OCI-LY1 (cell line): ENCODE results near the gene ASPSCR1.

Experiments
- CTCF ChIP-seq: fragments of 200-600 bp; sonication (generic), shearing (Covaris generic); IDR thresholded peaks from 2 replicates; pipeline ENCODE4 v1.5.1; 2017; ENCODE audit warnings: mild to moderate bottlenecking, antibody characterized with exemption, low read length, moderate library complexity, mixed read lengths
- EZH2 ChIP-seq: fragments of 200-600 bp; sonication (generic), shearing (Covaris generic); IDR thresholded peaks from 2 replicates; pipeline ENCODE4 v1.8.0; 2017; ENCODE audit warnings: borderline replicate concordance, mixed run types, mild to moderate bottlenecking, antibody characterized with exemption, low read length, moderate library complexity, mixed read lengths

DNA sequence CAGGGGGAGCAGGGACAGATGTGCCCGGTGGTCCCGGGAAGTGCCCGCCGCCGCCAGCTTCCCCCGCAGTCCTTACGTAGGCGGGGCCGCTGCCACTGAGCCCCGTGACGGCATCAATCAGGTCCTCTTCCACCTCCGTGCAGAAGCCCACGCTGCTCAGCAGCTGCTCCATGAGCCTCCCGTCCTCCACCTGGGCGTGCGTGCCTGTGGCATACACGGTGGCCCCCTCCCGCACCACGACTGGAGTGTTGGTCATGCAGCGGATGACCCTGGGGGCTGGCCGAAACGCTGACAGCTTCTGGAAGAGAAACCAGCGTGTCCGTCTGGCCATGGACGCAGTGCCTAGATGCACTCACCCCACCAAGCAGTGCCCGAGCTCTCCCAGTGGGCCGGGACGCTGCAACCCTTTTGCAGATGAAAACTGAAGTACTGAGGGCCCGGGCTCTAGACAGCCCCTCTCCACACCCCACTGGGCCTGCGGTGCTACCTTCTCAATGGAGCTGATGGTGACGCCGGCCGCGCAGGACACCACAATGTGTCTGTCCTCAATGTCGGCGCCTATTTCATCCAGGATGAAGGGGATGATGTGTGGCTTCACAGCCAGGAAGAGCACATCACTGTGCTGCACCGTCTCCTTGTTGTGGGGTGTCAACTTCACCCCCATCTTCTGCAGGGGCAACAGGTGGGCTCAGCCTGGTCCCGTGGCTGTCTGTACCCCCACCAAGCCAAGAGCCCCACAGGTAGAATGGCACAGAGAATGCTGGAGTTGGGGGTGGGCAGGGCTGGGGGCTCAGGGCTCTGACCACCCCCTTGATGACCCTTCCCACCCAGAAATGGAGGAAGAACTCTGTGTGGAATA lies 42.4 kb upstream of the ASPSCR1 start:
- TF ChIP-seq CTCF (no peak), EZH2 (no peak)
